Measurements from ENCODE around the gene NAALAD2.
"Not testable (repeated sequence)": the region's sequence is repeated elsewhere in the genome, so short reads cannot be mapped to it uniquely, and the experiment has no call there.

- TF ChIP-seq EZH2phosphoT487 (IDR thresholded peaks at IDR 0.05; ENCODE audit: low read depth); CTCF (IDR thresholded peaks at IDR 0.05; ENCODE audit: low read depth, low read length): not testable (repeated sequence)
These were observed 39.1 kb upstream of the NAALAD2 start for GRCh38 chr11:90095230-90095924.
